Brain microvascular endothelial cell (primary cell): ENCODE data around the gene CHTF18.
"Not testable (repeated sequence)": the region's sequence is repeated elsewhere in the genome, so short reads cannot be mapped to it uniquely, and the experiment has no call there.

Experiments
- DNase-seq: peaks from one replicate; pipeline ENCODE4 v3.0.0-alpha.2; 2020
- H3K27ac ChIP-seq: fragments of 250-450 bp; sonication (Bioruptor Pico); 2 replicates; pipeline ENCODE4 v1.5.1; 2020; ENCODE audit warnings: mild to moderate bottlenecking, moderate library complexity
- H3K27me3 ChIP-seq: fragments of 250-450 bp; sonication (Bioruptor Pico); replicated peaks from 2 replicates; pipeline ENCODE4 v1.5.1; 2020; ENCODE audit warnings: mild to moderate bottlenecking
- H3K36me3 ChIP-seq: fragments of 250-450 bp; sonication (Bioruptor Pico); replicated peaks from 2 replicates; pipeline ENCODE4 v1.5.1; 2020; ENCODE audit warnings: mild to moderate bottlenecking
- H3K4me3 ChIP-seq: 2 replicates; pipeline ENCODE4 v1.5.1; 2011; ENCODE audit warnings: low read depth, mild to moderate bottlenecking, control low read depth, low read length, moderate library complexity
- CTCF ChIP-seq: IDR thresholded peaks from 2 replicates; pipeline ENCODE4 v1.5.1; 2011; ENCODE audit warnings: low read depth, mild to moderate bottlenecking, moderate library complexity, low read length, control low read depth, inconsistent platforms; ENCODE audit errors: missing control alignments
- in situ Hi-C: cut with HindIII; loops from 2 replicates; pipeline ENCODE4 v1.10.0; 2017; ENCODE audit warnings: low sequenced_read_pairs, low pct_ligation_motif_present

Gene CHTF18

DNA sequence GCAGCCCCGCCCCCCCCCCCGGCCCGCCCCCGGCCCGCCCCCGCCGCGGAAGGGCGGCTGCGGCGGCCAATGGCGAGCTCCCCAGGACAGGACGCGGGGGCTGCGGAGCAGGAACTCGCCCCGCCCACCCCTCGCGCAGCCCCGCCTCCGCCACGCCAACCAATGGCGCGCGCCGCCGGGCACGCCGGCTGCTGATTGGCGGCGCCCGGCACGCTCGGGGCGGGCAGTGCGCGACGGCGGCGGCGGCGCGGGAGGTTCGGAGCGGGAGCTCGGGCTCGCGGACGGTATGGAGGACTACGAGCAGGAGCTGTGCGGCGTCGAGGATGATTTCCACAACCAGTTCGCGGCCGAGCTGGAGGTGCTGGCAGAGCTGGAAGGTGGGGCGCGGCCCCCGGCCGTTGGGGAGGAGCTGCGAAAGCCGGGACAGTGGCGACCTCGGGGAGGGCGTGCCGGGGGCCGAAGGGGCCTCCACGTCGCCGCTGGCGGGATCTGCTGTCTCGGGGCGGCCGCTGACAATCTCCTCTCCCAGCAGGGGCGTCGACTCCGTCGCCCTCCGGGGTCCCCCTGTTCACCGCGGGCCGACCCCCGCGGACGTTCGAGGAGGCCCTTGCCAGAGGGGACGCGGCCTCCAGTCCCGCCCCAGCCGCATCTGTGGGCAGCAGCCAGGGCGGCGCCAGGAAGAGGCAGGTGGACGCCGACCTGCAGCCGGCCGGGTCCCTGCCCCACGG is at the start of gene CHTF18:
Gene CHTF18, plus strand, starts transcription at position 222 of the 728 bp plus-strand sequence. Its CDS starts 65 bp downstream, at position 287.
- peaks cover 16% of the 10 kb centered on the region for H3K36me3 ChIP-seq
- no peaks in the 10 kb centered on the region for H3K27me3 ChIP-seq
- no peak for TF ChIP-seq CTCF
- DNase-seq, result peak; percentile 83
- H3K4me3 ChIP-seq, result peak within 1 kb of the TSS; percentile 89
- in situ Hi-C loops, result no loop called here
- peak within 1 kb of the TSS; percentile 49 for H3K27ac ChIP-seq

- in situ Hi-C loops, result no loop called here
- no peaks in the 10 kb centered on the region for H3K27me3 ChIP-seq
- no peak for DNase-seq
- peaks cover 12% of the 10 kb centered on the region for H3K36me3 ChIP-seq
- H3K27ac ChIP-seq, result no peak overlapping the region
- peak overlapping the region; percentile 79 for H3K4me3 ChIP-seq
- no peak for TF ChIP-seq CTCF
Measured at GRCh38 chr16:739560-740458, 48.6 kb upstream of the CHTF18 start.

DNA sequence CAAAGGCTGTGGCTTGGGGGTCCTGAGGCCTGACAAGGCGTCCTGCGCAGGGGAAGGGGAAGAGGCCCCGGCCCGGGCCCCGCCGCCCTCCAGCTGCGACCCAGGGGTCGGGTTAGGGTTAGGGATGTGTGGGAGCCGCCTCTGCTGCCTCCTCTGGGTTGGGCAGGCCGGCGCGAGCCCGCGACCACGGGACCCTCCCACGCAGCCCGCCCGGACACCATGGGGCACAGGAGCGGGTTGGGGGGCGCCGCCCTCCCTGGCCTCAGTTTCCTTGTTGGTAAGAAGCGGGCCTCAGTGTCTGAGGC is 48.0 kb upstream of the CHTF18 start:
- no peak for TF ChIP-seq CTCF
- no peak for DNase-seq
- H3K36me3 ChIP-seq, result peaks cover 12% of the 10 kb centered on the region
- no peak overlapping the region for H3K27ac ChIP-seq
- H3K4me3 ChIP-seq, result peak overlapping the region; percentile 79
- no peaks in the 10 kb centered on the region for H3K27me3 ChIP-seq
- in situ Hi-C loops, result no loop called here

DNA sequence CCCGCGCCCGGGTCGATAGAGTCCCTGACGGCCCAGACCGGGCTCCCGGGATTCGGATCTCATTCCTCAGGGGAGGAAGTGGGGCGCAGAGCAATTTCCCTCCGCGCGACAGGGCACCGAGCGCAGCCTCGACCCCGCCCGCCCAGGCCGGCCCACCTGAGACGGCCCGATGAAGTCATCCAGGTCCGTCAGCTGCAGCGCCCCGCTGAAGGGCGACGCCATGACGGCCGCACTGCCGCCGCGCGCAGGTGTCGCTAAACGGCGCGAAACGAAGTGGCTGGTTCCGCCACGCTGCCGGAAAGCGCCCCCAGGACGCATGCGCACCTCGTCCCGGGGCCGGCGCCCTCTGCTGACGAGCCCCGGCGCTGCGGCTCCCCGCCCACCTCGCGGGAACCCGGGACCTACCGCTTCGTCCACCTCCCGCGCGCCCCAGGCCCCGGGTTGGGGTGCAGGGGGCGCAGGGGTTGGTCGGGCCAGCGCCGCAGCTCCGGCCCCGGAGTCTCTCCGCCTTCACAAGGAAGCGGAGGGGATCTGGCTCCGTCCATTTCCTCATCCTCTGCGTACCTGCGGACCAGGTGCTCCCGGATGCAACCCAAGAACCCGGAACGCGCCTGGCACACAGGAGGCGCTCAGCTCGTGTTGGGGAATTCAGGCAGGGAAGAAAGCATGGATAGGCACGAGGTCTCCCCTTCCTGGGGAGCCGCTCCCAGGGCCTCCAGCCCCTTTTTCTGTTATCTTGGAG is 47.5 kb upstream of the CHTF18 start, which contains the start of gene CIAO3:
Gene CIAO3, minus strand, starts transcription at position 234 of the 742 bp plus-strand sequence. Its CDS starts 12 bp downstream, at position 222.
- in situ Hi-C loops, result no loop called here
- Histone ChIP-seq H3K4me3 (peak within 1 kb of the TSS; percentile 79), H3K27me3 (no peaks in the 10 kb centered on the region), H3K36me3 (peaks cover 7% of the 10 kb centered on the region), H3K27ac (no peak within 1 kb of the TSS)
- TF ChIP-seq CTCF, result peak; percentile 58
- DNase-seq, result peak; percentile 78

DNA sequence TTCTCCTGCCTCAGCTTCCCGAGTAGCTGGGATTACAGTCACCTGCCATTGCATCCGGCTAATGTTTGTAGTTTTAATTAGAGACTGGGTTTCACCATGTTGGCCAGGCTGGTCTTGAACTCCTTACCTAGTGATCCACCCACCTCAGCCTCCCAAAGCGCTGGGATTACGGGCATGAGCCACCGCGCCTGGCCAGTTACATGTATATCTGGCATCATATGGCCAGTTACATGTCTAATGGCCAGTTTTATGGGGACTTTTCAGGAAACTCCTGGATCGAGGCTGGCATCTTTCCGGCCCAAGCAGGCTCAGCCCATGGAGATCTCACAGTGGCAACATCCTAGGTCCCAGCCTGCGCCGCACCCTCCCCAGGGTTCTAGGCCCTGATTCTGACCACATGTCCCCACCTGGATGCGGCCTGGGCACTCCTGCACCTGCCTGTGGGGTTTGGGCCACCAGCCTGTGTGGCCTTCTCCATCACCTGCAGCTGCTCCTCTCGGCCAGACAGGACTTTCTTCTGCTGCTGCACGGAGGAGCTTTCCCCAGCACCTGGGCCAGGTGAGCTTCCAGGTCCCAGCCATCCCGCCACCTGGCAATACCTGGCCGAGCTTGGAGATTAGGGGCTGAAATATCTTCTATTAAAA is 46.3 kb upstream of the CHTF18 start:
- peaks cover 1% of the 10 kb centered on the region for H3K36me3 ChIP-seq
- in situ Hi-C loops, result no loop called here
- H3K27me3 ChIP-seq, result no peaks in the 10 kb centered on the region
- H3K4me3 ChIP-seq, result no peak overlapping the region
- H3K27ac ChIP-seq, result no peak overlapping the region
- no peak for TF ChIP-seq CTCF
- no peak for DNase-seq

DNA sequence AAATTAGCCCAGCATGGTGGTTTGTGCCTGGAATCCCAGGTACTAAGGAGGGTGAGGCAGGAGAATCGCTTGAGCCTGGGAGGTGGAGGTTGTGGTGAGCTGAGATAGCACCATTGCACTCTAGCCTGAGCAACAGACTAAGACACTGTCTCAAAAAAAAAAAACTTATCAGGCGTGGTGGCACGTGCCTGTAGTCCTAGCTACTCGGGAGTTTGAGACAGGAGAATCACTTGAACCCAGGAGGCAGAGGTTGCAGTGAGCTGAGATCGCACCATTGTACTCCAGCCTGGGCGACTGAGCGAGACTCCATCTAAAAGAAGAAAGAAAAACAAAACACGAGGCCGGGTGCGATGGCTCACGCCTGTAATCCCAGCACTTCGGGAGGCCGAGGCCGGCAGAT is 45.5 kb upstream of the CHTF18 start:
- H3K27ac ChIP-seq, DNase-seq, H3K36me3 ChIP-seq, in situ Hi-C loops, H3K27me3 ChIP-seq, H3K4me3 ChIP-seq: not testable (repeated sequence)
